ENCODE data around the gene HIRIP3. TPM values are rescaled to one million over a fixed set of nuclear protein-coding genes. Genes with fewer than 3 reads are reported as not detected.

The HIRIP3 gene
- total and polyA plus RNA-seq, 2 experiments from 2014 or later, result 3.2 to 11.9 TPM

DNA sequence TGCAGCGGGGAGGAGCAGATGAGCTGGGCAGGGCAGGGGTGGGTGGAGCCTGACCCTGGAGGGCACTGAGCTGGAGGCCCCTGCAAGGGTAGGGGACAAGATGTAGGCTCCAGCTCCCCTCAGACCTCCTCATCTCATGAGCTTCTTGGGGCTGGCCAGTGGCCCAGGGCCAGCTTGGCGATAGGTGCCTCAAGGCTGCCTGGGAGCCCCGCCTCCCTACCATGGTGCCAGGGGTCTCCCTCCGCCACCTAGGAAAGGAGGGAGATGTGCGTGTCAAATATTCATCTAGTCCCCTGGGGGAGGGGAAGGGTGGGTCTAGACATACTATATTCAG, 3.9 kb downstream of the HIRIP3 start:
- peaks cover 4% of the 10 kb centered on the region; the same call in 1 of the 2 replicates for H3K36me3 ChIP-seq (ENCODE audit: low read depth)
- no peak for TF ChIP-seq EZH2phosphoT487 (IDR thresholded peaks at IDR 0.05; ENCODE audit: insufficient read depth, low read depth)
- no peak for TF ChIP-seq EZH2 (IDR thresholded peaks at IDR 0.05; ENCODE audit: insufficient read depth, poor library complexity, severe bottlenecking)
- H2AFZ ChIP-seq, result no peak overlapping the region
- H3K9ac ChIP-seq, result no peak overlapping the region
- H3K4me1 ChIP-seq (ENCODE audit: insufficient read depth), result peaks cover 10% of the 10 kb centered on the region
- no peak overlapping the region for H3K27ac ChIP-seq
- DNase-seq, result no peak
- in situ Hi-C loops (cut with MboI), result no loop called here
- H3K79me2 ChIP-seq (ENCODE audit: insufficient read depth), result peaks cover 5% of the 10 kb centered on the region
- 87 to 89% methylated on average over 5 of the region's 5 CpGs for WGBS, 2 experiments (ENCODE audit: low coverage in 1 of 2, low lambda C conversion rate in 2 of 2, missing lambda C conversion rate in 2 of 2)
- H4K20me1 ChIP-seq (ENCODE audit: insufficient read depth), result no peaks in the 10 kb centered on the region
- no peaks in the 10 kb centered on the region for H3K9me3 ChIP-seq (ENCODE audit: low read depth)
- no peaks in the 10 kb centered on the region for H3K27me3 ChIP-seq (replicated peaks; ENCODE audit: insufficient read depth)
- peaks cover 21% of the 10 kb centered on the region for H3F3A ChIP-seq (ENCODE audit: insufficient read depth)
- no peaks in the 10 kb centered on the region for H3K9me2 ChIP-seq (ENCODE audit: insufficient read depth)
- H3K4me2 ChIP-seq (ENCODE audit: unreplicated experiment), result no peak overlapping the region
- no peak overlapping the region for H3K4me3 ChIP-seq

DNA sequence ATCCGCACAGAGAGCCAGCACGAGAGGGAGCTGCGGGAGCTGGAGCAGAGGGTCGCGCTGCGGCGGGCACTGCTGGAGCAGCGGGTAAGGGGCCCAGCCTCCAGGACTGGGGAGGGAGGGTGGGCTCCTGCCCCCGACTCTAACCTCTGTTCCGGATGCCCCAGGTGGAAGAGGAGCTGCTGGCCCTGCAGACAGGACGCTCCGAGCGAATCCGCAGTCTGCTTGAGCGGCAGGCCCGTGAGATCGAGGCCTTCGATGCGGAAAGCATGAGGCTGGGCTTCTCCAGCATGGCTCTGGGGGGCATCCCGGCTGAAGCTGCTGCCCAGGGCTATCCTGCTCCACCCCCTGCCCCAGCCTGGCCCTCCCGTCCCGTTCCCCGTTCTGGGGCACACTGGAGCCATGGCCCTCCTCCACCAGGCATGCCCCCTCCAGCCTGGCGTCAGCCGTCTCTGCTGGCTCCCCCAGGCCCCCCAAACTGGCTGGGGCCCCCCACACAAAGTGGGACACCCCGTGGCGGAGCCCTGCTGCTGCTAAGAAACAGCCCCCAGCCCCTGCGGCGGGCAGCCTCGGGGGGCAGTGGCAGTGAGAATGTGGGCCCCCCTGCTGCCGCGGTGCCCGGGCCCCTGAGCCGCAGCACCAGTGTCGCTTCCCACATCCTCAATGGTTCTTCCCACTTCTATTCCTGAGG, 4.4 kb downstream of the HIRIP3 start:
- peaks cover 4% of the 10 kb centered on the region; the same call in 1 of the 2 replicates for H3K36me3 ChIP-seq (ENCODE audit: low read depth)

GRCh38 chr16:29990034-29990433, 5.4 kb downstream of the HIRIP3 start:
- Histone ChIP-seq H2AFZ (no peak overlapping the region), H3F3A (ENCODE audit: insufficient read depth) (peaks cover 21% of the 10 kb centered on the region), H3K4me3 (no peak overlapping the region), H3K27me3 (replicated peaks; ENCODE audit: insufficient read depth) (no peaks in the 10 kb centered on the region), H3K79me2 (ENCODE audit: insufficient read depth) (0 out of 2 replicates have a peak, but pooled peaks cover under 1% of the 10 kb centered on the region), H3K9me3 (ENCODE audit: low read depth) (no peaks in the 10 kb centered on the region), H3K4me1 (ENCODE audit: insufficient read depth) (peaks cover 10% of the 10 kb centered on the region), H3K27ac (no peak overlapping the region), H3K9ac (no peak overlapping the region), H3K36me3 (ENCODE audit: low read depth) (peaks cover 6% of the 10 kb centered on the region; the same call in 1 of the 2 replicates), H3K4me2 (ENCODE audit: unreplicated experiment) (no peak overlapping the region), H4K20me1 (ENCODE audit: insufficient read depth) (no peaks in the 10 kb centered on the region), H3K9me2 (ENCODE audit: insufficient read depth) (no peaks in the 10 kb centered on the region)
- in situ Hi-C loops (cut with MboI), result no loop called here
- 97 to 100% methylated on average over 2 of the region's 2 CpGs for WGBS, 2 experiments (ENCODE audit: low coverage in 1 of 2, low lambda C conversion rate in 2 of 2, missing lambda C conversion rate in 2 of 2)
- no peak for DNase-seq
- no peak for TF ChIP-seq EZH2 (IDR thresholded peaks at IDR 0.05; ENCODE audit: insufficient read depth, poor library complexity, severe bottlenecking)
- TF ChIP-seq EZH2phosphoT487 (IDR thresholded peaks at IDR 0.05; ENCODE audit: insufficient read depth, low read depth), result no peak

More for the DNA sequence above, 4.4 kb downstream of the HIRIP3 start:
- Histone ChIP-seq H3K4me3 (no peak overlapping the region), H3K27me3 (replicated peaks; ENCODE audit: insufficient read depth) (no peaks in the 10 kb centered on the region), H3K9ac (no peak overlapping the region), H3F3A (ENCODE audit: insufficient read depth) (peaks cover 21% of the 10 kb centered on the region), H4K20me1 (ENCODE audit: insufficient read depth) (no peaks in the 10 kb centered on the region), H3K27ac (no peak overlapping the region), H3K9me2 (ENCODE audit: insufficient read depth) (no peaks in the 10 kb centered on the region), H3K79me2 (ENCODE audit: insufficient read depth) (no peaks in the 10 kb centered on the region), H3K4me1 (ENCODE audit: insufficient read depth) (peaks cover 10% of the 10 kb centered on the region), H2AFZ (no peak overlapping the region), H3K4me2 (ENCODE audit: unreplicated experiment) (no peak overlapping the region), H3K9me3 (ENCODE audit: low read depth) (no peaks in the 10 kb centered on the region)
- no peak for TF ChIP-seq EZH2 (IDR thresholded peaks at IDR 0.05; ENCODE audit: insufficient read depth, poor library complexity, severe bottlenecking)
- WGBS, 2 experiments (ENCODE audit: low coverage in 1 of 2, low lambda C conversion rate in 2 of 2, missing lambda C conversion rate in 2 of 2), result 90 to 95% methylated on average over 23 to 35 of the region's 35 CpGs
- no peak for DNase-seq
- in situ Hi-C loops (cut with MboI), result no loop called here

DNA sequence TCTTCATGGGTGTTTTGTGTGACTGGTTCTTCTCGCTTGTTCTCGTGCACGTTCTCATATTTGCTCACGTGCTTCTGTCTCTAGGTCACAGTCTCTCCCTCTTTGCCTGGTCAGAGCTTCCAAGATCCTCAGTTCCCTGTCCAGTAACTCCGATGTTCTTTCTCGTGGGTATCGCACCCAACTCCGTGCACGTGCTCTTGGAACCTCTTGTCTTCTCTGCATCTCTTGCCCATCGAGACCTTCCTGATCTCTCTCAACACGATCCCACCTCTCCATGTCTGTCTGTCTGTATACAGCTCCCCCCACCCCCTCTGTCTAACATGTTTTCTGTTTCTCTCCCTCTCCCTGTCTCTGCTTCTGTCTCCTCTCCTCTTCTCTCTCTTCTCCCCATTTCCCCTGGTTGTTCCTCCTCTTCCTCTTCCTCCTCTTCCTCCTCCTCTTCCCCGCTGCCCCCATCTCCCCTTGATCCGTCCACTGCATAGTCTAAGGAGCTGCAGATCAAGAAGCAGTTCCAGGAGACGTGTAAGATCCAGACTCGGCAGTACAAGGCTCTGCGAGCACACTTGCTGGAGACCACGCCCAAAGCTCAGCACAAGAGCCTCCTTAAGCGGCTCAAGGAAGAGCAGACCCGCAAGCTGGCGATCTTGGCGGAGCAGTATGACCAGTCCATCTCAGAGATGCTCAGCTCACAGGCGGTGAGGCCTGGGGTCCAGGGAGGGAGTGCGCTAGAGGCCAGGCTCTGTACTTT, 6.1 kb downstream of the HIRIP3 start:
- WGBS, 2 experiments (ENCODE audit: low coverage in 1 of 2, low lambda C conversion rate in 2 of 2, missing lambda C conversion rate in 2 of 2), result 91 to 92% methylated on average over 23 of the region's 23 CpGs
- no peak for TF ChIP-seq EZH2phosphoT487 (IDR thresholded peaks at IDR 0.05; ENCODE audit: insufficient read depth, low read depth)
- TF ChIP-seq EZH2 (IDR thresholded peaks at IDR 0.05; ENCODE audit: insufficient read depth, poor library complexity, severe bottlenecking), result no peak
- H3K27ac ChIP-seq, result no peak overlapping the region
- H3K9me2 ChIP-seq (ENCODE audit: insufficient read depth), result no peaks in the 10 kb centered on the region
- H4K20me1 ChIP-seq (ENCODE audit: insufficient read depth), result no peaks in the 10 kb centered on the region
- in situ Hi-C loops (cut with MboI), result no loop called here
- peaks cover 14% of the 10 kb centered on the region; the same call in 1 of the 2 replicates for H3K36me3 ChIP-seq (ENCODE audit: low read depth)
- H3K9ac ChIP-seq, result no peak overlapping the region
- H2AFZ ChIP-seq, result no peak overlapping the region
- 0 out of 2 replicates have a peak, but pooled peaks cover 6% of the 10 kb centered on the region for H3K79me2 ChIP-seq (ENCODE audit: insufficient read depth)
- no peaks in the 10 kb centered on the region for H3K27me3 ChIP-seq (replicated peaks; ENCODE audit: insufficient read depth)
- no peaks in the 10 kb centered on the region for H3K9me3 ChIP-seq (ENCODE audit: low read depth)
- peaks cover 3% of the 10 kb centered on the region for H3K4me1 ChIP-seq (ENCODE audit: insufficient read depth)
- no peak overlapping the region for H3K4me2 ChIP-seq (ENCODE audit: unreplicated experiment)
- DNase-seq, result no peak
- H3K4me3 ChIP-seq, result no peak overlapping the region
- peaks cover 16% of the 10 kb centered on the region for H3F3A ChIP-seq (ENCODE audit: insufficient read depth)

Data from GM23248 (cell line).